DMS79 treated with DMSO at 0.1 percent for 48 hours (cell line): ENCODE measurements around the gene TPRN.
A peak's percentile ranks its signal among the peaks of the same experiment; 100 is the strongest.

Experiments used
- DNase-seq: peaks from one replicate; lab custom pipeline; 2025; lab: John Stamatoyannopoulos, UW

The TPRN gene

GRCh38 chr9:137189297-137190295, 10.9 kb downstream of the TPRN start:
- DNase-seq, result no peak

GRCh38 chr9:137188490-137189296, 11.8 kb downstream of the TPRN start, which contains the start of the genes ANAPC2 and SSNA1:
Gene ANAPC2, minus strand, starts transcription at chr9:137188560. Its CDS starts 28 bp downstream, at chr9:137188532.
Gene SSNA1, plus strand, starts transcription at chr9:137188676. Its CDS starts 51 bp downstream, at chr9:137188727.
- peak; percentile 85 for DNase-seq

- DNase-seq, result no peak
Measured at GRCh38 chr9:137188086-137188489, 12.5 kb downstream of the TPRN start.

GRCh38 chr9:137187386-137187785, 13.2 kb downstream of the TPRN start:
- DNase-seq, result no peak

- no peak for DNase-seq
Measured at GRCh38 chr9:137186385-137186784, 14.2 kb downstream of the TPRN start.

- no peak for DNase-seq
Measured at GRCh38 chr9:137185921-137186320, 14.6 kb downstream of the TPRN start.

GRCh38 chr9:137184881-137185660, 15.5 kb downstream of the TPRN start:
- no peak for DNase-seq

- no peak for DNase-seq
Measured at GRCh38 chr9:137183980-137184595, 16.5 kb downstream of the TPRN start.

- DNase-seq, result no peak
Measured at GRCh38 chr9:137182836-137183235, 17.7 kb downstream of the TPRN start.

GRCh38 chr9:137181680-137182079, 18.9 kb downstream of the TPRN start:
- no peak for DNase-seq

- no peak for DNase-seq
Measured at GRCh38 chr9:137180491-137180890, 20.1 kb downstream of the TPRN start.

- no peak for DNase-seq
Measured at GRCh38 chr9:137179761-137180160, 20.8 kb downstream of the TPRN start.

GRCh38 chr9:137178939-137179630, 21.5 kb downstream of the TPRN start:
- DNase-seq, result no peak

GRCh38 chr9:137178201-137178938, 22.2 kb downstream of the TPRN start:
- DNase-seq, result no peak

GRCh38 chr9:137176302-137177182, 24.0 kb downstream of the TPRN start:
- no peak for DNase-seq

GRCh38 chr9:137175345-137175961, 25.1 kb downstream of the TPRN start:
- DNase-seq, result no peak

- DNase-seq, result no peak
Measured at GRCh38 chr9:137174722-137175293, 25.7 kb downstream of the TPRN start.
